Stomach (tissue), 4 donors: ENCODE results near the gene ZNF358.

Experiments used
- EP300 ChIP-seq: sonication (generic); formaldehyde crosslinking; IDR thresholded peaks from one replicate; pipeline ENCODE4 v1.6.1; 2017; ENCODE audit warnings: antibody characterized with exemption
- POLR2A ChIP-seq, 4 donors: fragments of 450-650 bp; IDR thresholded peaks; one replicate each; pipeline ENCODE4 v1.6.1; 2016; ENCODE audit warnings: antibody characterized with exemption in 4 of 4, control low read depth in 2 of 4, mild to moderate bottlenecking in 1 of 4, moderate library complexity in 1 of 4
- POLR2AphosphoS5 ChIP-seq, 3 donors: sonication (generic); formaldehyde crosslinking; IDR thresholded peaks; one replicate each; pipeline ENCODE4 v1.6.1; 2016; ENCODE audit warnings: antibody characterized with exemption in 3 of 3
- TF ChIP-seq, protein P1 (sequence below), 7 experiments: fragments of 450-650 bp in 4 of 7; fragments of 200-600 bp in 3 of 7; sonication (generic) in 3 of 7; IDR thresholded peaks; one replicate each; pipeline ENCODE4 v1.5.1; 2016 to 2019; ENCODE audit warnings: antibody characterized with exemption in 7 of 7, control low read depth in 2 of 7, mild to moderate bottlenecking in 1 of 7

DNA sequence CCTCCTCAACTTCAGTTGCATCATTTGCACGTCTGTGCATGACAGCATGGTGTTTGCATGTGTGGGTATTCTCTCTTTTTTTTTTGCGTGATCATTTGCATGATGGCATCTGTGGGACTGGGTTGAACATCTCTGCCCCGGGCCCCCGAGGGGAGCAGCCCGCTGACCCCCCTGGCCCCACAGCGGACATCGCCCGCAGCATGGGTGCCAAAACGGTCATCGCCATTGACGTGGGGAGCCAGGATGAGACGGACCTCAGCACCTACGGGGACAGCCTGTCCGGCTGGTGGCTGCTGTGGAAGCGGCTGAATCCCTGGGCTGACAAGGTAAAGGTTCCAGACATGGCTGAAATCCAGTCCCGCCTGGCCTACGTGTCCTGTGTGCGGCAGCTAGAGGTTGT, 42.8 kb downstream of the ZNF358 start:
- TF ChIP-seq, protein P1, sequence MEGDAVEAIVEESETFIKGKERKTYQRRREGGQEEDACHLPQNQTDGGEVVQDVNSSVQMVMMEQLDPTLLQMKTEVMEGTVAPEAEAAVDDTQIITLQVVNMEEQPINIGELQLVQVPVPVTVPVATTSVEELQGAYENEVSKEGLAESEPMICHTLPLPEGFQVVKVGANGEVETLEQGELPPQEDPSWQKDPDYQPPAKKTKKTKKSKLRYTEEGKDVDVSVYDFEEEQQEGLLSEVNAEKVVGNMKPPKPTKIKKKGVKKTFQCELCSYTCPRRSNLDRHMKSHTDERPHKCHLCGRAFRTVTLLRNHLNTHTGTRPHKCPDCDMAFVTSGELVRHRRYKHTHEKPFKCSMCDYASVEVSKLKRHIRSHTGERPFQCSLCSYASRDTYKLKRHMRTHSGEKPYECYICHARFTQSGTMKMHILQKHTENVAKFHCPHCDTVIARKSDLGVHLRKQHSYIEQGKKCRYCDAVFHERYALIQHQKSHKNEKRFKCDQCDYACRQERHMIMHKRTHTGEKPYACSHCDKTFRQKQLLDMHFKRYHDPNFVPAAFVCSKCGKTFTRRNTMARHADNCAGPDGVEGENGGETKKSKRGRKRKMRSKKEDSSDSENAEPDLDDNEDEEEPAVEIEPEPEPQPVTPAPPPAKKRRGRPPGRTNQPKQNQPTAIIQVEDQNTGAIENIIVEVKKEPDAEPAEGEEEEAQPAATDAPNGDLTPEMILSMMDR (IDR thresholded peaks at IDR 0.05), result no peak
- TF ChIP-seq POLR2A (IDR thresholded peaks at IDR 0.05) (no peak), EP300 (no peak), POLR2AphosphoS5 (IDR thresholded peaks at IDR 0.05) (no peak)
